Right lobe of liver (tissue), 4 donors: ENCODE results near the gene TCF25.

Source experiments
- POLR2A ChIP-seq: fragments of 450-650 bp; IDR thresholded peaks from one replicate; pipeline ENCODE4 v1.6.1; 2017; ENCODE audit warnings: antibody characterized with exemption, mild to moderate bottlenecking
- TF ChIP-seq, protein P1 (sequence below), 4 donors: fragments of 200-600 bp in 3 of 4; fragments of 450-650 bp in 1 of 4; IDR thresholded peaks; one replicate each; pipeline versions ENCODE4 v1.5.1 to v1.8.0; 2016 to 2022; ENCODE audit warnings: antibody characterized with exemption in 4 of 4, mild to moderate bottlenecking in 2 of 4
- donor health status: DM: no; HTN: no; CAD: no.
- donor health status: DM: no; HTN: no; CAD: no.
- donor health status: DM: no; HTN: yes; CAD: no.

DNA sequence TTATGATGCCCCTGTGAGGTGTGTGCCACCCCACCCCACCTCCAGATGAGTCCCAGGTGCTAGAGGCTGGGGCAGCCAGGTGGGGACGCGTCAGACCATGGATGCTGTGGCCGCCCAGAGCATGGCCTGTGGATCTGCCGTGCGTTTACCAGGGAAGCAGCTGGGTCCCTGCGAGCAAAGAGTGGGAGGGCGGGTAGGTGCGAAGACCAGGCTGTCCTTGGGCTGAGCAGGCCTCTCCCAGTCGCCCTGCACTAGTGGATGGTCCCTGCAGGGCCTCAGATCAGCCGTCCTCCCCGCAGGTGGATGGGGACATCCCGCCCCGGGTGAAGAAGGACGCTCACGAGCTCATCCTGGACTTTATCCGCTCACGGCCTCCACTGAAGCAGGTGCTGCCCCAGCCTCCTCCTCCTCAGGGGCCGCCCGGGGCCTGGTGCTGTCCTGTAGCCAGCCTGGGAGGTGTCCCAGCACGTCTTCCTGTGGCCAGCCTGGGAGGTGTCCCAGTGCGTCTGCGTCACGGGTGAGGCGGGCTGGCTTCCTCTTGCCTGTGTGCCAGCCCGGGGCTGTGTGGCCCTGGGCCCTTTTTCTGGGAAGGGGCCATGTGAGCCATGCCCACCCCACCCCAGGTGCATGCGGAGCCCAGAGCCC lies 18.0 kb upstream of the TCF25 start:
- TF ChIP-seq, protein P1, sequence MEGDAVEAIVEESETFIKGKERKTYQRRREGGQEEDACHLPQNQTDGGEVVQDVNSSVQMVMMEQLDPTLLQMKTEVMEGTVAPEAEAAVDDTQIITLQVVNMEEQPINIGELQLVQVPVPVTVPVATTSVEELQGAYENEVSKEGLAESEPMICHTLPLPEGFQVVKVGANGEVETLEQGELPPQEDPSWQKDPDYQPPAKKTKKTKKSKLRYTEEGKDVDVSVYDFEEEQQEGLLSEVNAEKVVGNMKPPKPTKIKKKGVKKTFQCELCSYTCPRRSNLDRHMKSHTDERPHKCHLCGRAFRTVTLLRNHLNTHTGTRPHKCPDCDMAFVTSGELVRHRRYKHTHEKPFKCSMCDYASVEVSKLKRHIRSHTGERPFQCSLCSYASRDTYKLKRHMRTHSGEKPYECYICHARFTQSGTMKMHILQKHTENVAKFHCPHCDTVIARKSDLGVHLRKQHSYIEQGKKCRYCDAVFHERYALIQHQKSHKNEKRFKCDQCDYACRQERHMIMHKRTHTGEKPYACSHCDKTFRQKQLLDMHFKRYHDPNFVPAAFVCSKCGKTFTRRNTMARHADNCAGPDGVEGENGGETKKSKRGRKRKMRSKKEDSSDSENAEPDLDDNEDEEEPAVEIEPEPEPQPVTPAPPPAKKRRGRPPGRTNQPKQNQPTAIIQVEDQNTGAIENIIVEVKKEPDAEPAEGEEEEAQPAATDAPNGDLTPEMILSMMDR (IDR thresholded peaks at IDR 0.05): no peak
- TF ChIP-seq POLR2A: no peak
